ENCODE data around the gene IRX4. TPM values are rescaled to one million over a fixed set of nuclear protein-coding genes. Genes with fewer than 3 reads are reported as not detected.

IRX4 gene
- polyA plus RNA-seq, 1 experiment: not detected

GRCh38 chr5:1830571-1831228, 52.0 kb downstream of the IRX4 start:
- TF ChIP-seq CTCF (IDR thresholded peaks at IDR 0.05; ENCODE audit: low read depth, low read length): no peak
- peaks cover 6% of the 10 kb centered on the region; the same call in 1 of the 2 replicates for H3K9me3 ChIP-seq (ENCODE audit: control insufficient read depth, insufficient read depth, low read length)
- H3K4me3 ChIP-seq (ENCODE audit: low read depth, low read length): no peak overlapping the region
- DNase-seq (ENCODE audit: low read depth, low spot score): no peak
- H3K27ac ChIP-seq (ENCODE audit: low read depth, low read length): no peak overlapping the region
- ChIA-PET POLR2A (no interaction called here), CTCF (no interaction called here)
- peaks cover 29% of the 10 kb centered on the region for H3K27me3 ChIP-seq (ENCODE audit: control insufficient read depth, insufficient read depth, low read length)

GRCh38 chr5:1827886-1828397, 54.8 kb downstream of the IRX4 start:
- H3K27ac ChIP-seq (ENCODE audit: low read depth, low read length): no peak overlapping the region
- ChIA-PET POLR2A (no interaction called here), CTCF (no interaction called here)
- H3K9me3 ChIP-seq (ENCODE audit: control insufficient read depth, insufficient read depth, low read length): peaks cover 6% of the 10 kb centered on the region; the same call in 1 of the 2 replicates
- H3K27me3 ChIP-seq (ENCODE audit: control insufficient read depth, insufficient read depth, low read length): peaks cover 7% of the 10 kb centered on the region
- H3K4me3 ChIP-seq (ENCODE audit: low read depth, low read length): no peak overlapping the region
- DNase-seq (ENCODE audit: low read depth, low spot score): no peak
- no peak for TF ChIP-seq CTCF (IDR thresholded peaks at IDR 0.05; ENCODE audit: low read depth, low read length)

Other genes with a start within 250 kb of the IRX4 start
- 104 and 118 TPM in 2 replicates for gene MRPL36, start 83.1 kb downstream of the IRX4 start, polyA plus RNA-seq (2011; rRNA removed)
- gene NDUFS6, start 81.5 kb downstream of the IRX4 start, polyA plus RNA-seq (2011; rRNA removed): 34.4 and 51.8 TPM in 2 replicates